NCI-H2227 (cell line): ENCODE results near the gene LRAT.

Experiments used
- DNase-seq: peaks from one replicate; lab custom pipeline; 2025; ENCODE audit not compliant: unreplicated experiment; lab: John Stamatoyannopoulos, UW

The LRAT gene

GRCh38 chr4:154760895-154761294, 17.1 kb downstream of the LRAT start:
- no peak for DNase-seq

- DNase-seq, result no peak
Observed at GRCh38 chr4:154778264-154778663, 34.5 kb downstream of the LRAT start.

- DNase-seq, result no peak
Observed at GRCh38 chr4:154779362-154779947, 35.7 kb downstream of the LRAT start.

GRCh38 chr4:154781126-154781982, 37.6 kb downstream of the LRAT start, which contains the start of gene RBM46:
RBM46 (plus strand) TSS chr4:154781272; CDS start chr4:154796753, 15,481 bp downstream.
- no peak for DNase-seq

- DNase-seq, result no peak
Observed at GRCh38 chr4:154781983-154782293, 38.1 kb downstream of the LRAT start.
